22Rv1 (cell line): ENCODE results near the gene FADS3.

Experiments
- ZFX ChIP-seq: fragments of 450-650 bp; IDR thresholded peaks from 2 replicates; pipeline ENCODE4 v1.6.1; 2017; ENCODE audit warnings: antibody characterized with exemption, borderline replicate concordance
- TF ChIP-seq, protein P1 (sequence below): fragments of 450-650 bp; IDR thresholded peaks from 2 replicates; pipeline ENCODE4 v1.5.1; 2017; ENCODE audit warnings: mild to moderate bottlenecking

GRCh38 chr11:61907282-61907681 is 15.9 kb upstream of the FADS3 start:
- TF ChIP-seq, protein P1, sequence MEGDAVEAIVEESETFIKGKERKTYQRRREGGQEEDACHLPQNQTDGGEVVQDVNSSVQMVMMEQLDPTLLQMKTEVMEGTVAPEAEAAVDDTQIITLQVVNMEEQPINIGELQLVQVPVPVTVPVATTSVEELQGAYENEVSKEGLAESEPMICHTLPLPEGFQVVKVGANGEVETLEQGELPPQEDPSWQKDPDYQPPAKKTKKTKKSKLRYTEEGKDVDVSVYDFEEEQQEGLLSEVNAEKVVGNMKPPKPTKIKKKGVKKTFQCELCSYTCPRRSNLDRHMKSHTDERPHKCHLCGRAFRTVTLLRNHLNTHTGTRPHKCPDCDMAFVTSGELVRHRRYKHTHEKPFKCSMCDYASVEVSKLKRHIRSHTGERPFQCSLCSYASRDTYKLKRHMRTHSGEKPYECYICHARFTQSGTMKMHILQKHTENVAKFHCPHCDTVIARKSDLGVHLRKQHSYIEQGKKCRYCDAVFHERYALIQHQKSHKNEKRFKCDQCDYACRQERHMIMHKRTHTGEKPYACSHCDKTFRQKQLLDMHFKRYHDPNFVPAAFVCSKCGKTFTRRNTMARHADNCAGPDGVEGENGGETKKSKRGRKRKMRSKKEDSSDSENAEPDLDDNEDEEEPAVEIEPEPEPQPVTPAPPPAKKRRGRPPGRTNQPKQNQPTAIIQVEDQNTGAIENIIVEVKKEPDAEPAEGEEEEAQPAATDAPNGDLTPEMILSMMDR = no peak
- no peak for TF ChIP-seq ZFX
